H1 (cell line): Measurements from ENCODE around the gene ZNF620. TPM values are rescaled to one million over a fixed set of nuclear protein-coding genes. Genes with fewer than 3 reads are reported as not detected.

Source experiments
- CTCF ChIA-PET: fragments of 300-600 bp; sonication (Branson Sonifier 250); formaldehyde crosslinking; loops from one replicate; lab custom pipeline; 2021; ENCODE audit not compliant: partially characterized antibody; lab: Charles Lee
- POLR2A ChIA-PET: fragments of 300-600 bp; sonication (Branson Sonifier 250); formaldehyde crosslinking; loops from one replicate; lab custom pipeline; 2021; ENCODE audit warnings: inconsistent platforms; ENCODE audit not compliant: partially characterized antibody; lab: Charles Lee
- DNase-seq, 2 experiments: peaks; one replicate each; pipeline versions ENCODE4 v3.0.0 to v3.0.0-alpha.2; 2010 to 2022; ENCODE audit warnings: low spot score in 2 of 2, low read depth in 1 of 2, mixed read lengths in 1 of 2
- FAIRE-seq: peaks from 2 replicates; lab custom pipeline; 2011; peaks lifted over from hg19 to GRCh38; lab: Jason Lieb, UNC
- H2AFZ ChIP-seq: 2 replicates; pipeline ENCODE4 v1.8.1; 2012; ENCODE audit warnings: low read length, inconsistent platforms
- H2AK5ac ChIP-seq: 2 replicates; pipeline ENCODE4 v1.6.1; 2013; ENCODE audit warnings: low read depth, low read length
- H2BK120ac ChIP-seq: replicated peaks from 2 replicates; pipeline ENCODE3; 2013; ENCODE audit warnings: low read depth, low read length, inconsistent platforms
- H2BK12ac ChIP-seq: 2 replicates; pipeline ENCODE4 v1.6.1; 2013; ENCODE audit warnings: low read depth, low read length
- H2BK15ac ChIP-seq: 2 replicates; pipeline ENCODE4 v1.6.1; 2013; ENCODE audit warnings: low read length
- H2BK20ac ChIP-seq: 2 replicates; pipeline ENCODE4 v1.6.1; 2013; ENCODE audit warnings: low read length
- H2BK5ac ChIP-seq: 2 replicates; pipeline ENCODE4 v1.6.1; 2013; ENCODE audit warnings: low read depth, low read length
- H3K14ac ChIP-seq: 2 replicates; pipeline ENCODE4 v1.6.1; 2013; ENCODE audit warnings: inconsistent platforms; ENCODE audit not compliant: insufficient read length
- H3K18ac ChIP-seq: 2 replicates; pipeline ENCODE4 v1.6.1; 2013; ENCODE audit warnings: low read length; ENCODE audit errors: extremely low read depth
- H3K23ac ChIP-seq: 2 replicates; pipeline ENCODE4 v1.6.1; 2013; ENCODE audit warnings: inconsistent platforms; ENCODE audit not compliant: insufficient read length
- H3K23me2 ChIP-seq: 2 replicates; pipeline ENCODE4 v1.6.1; 2013; ENCODE audit warnings: low read depth, low read length
- H3K27ac ChIP-seq: 2 replicates; pipeline ENCODE4 v1.6.1; 2011; ENCODE audit warnings: low read depth, low read length, inconsistent platforms
- H3K27me3 ChIP-seq, 4 experiments: replicated peaks in 1 of 4; 1 replicate in 1 of 4; 2 replicates in 3 of 4; pipeline versions ENCODE4 v1.6.1 to v1.8.1; 2011 to 2013; ENCODE audit warnings: low read length in 3 of 4, mild to moderate bottlenecking in 3 of 4, inconsistent platforms in 2 of 4, mixed read lengths in 2 of 4, moderate library complexity in 1 of 4; ENCODE audit not compliant: control insufficient read depth in 3 of 4, insufficient read depth in 3 of 4; ENCODE audit errors: extremely low read depth in 1 of 4
- H3K36me3 ChIP-seq, 4 experiments: 2 replicates each; pipeline versions ENCODE4 v1.6.1 to v1.8.1; 2011 to 2013; ENCODE audit warnings: mild to moderate bottlenecking in 4 of 4, low read length in 3 of 4, moderate library complexity in 2 of 4, control low read depth in 1 of 4, inconsistent platforms in 1 of 4; ENCODE audit not compliant: insufficient read depth in 4 of 4, control insufficient read depth in 2 of 4
- H3K4ac ChIP-seq: replicated peaks from 2 replicates; pipeline ENCODE3; 2013; ENCODE audit warnings: low read length, low read depth, mixed read lengths, inconsistent platforms; ENCODE audit not compliant: insufficient read length
- H3K4me1 ChIP-seq, 4 experiments: replicated peaks in 1 of 4; 1 replicate in 1 of 4; 2 replicates in 3 of 4; pipeline versions ENCODE4 v1.6.1 to v1.8.1; 2011 to 2013; ENCODE audit warnings: low read length in 3 of 4, inconsistent platforms in 2 of 4, mixed read lengths in 1 of 4; ENCODE audit not compliant: insufficient read depth in 4 of 4, control insufficient read depth in 3 of 4
- H3K4me2 ChIP-seq, 2 experiments: 2 replicates each; pipeline versions ENCODE4 v1.6.1 to v1.8.1; 2011 to 2013; ENCODE audit warnings: low read depth in 2 of 2, low read length in 2 of 2, control low read depth in 1 of 2, inconsistent platforms in 1 of 2, mild to moderate bottlenecking in 1 of 2; ENCODE audit not compliant: insufficient read depth in 1 of 2
- H3K4me3 ChIP-seq, 4 experiments: fragments of 200-600, 300-600 bp in 1 of 4; sonication (generic), shearing (Covaris generic), sonication (Bioruptor Twin) in 1 of 4; 2 replicates each; pipeline versions ENCODE4 v1.5.1 to v1.8.1; 2011 to 2016; ENCODE audit warnings: low read length in 4 of 4, low read depth in 3 of 4, control low read depth in 2 of 4, inconsistent platforms in 2 of 4, mild to moderate bottlenecking in 2 of 4, mixed read lengths in 1 of 4, moderate library complexity in 1 of 4; ENCODE audit not compliant: insufficient read depth in 2 of 4; ENCODE audit errors: extremely low read depth in 1 of 4
- H3K56ac ChIP-seq: replicated peaks from 2 replicates; pipeline ENCODE3; 2013; ENCODE audit warnings: low read depth, mild to moderate bottlenecking, mixed read lengths, low read length, inconsistent platforms; ENCODE audit not compliant: insufficient read length
- H3K79me1 ChIP-seq: 2 replicates; pipeline ENCODE4 v1.6.1; 2013; ENCODE audit warnings: low read depth, low read length, control low read depth
- H3K79me2 ChIP-seq, 2 experiments: 2 replicates each; pipeline versions ENCODE4 v1.6.1 to v1.8.1; 2012 to 2013; ENCODE audit warnings: low read length in 2 of 2, mild to moderate bottlenecking in 2 of 2, inconsistent platforms in 1 of 2; ENCODE audit not compliant: insufficient read depth in 2 of 2, control insufficient read depth in 1 of 2
- H3K9ac ChIP-seq, 4 experiments: replicated peaks in 1 of 4; 1 replicate in 1 of 4; 2 replicates in 3 of 4; pipeline versions ENCODE4 v1.6.1 to v1.8.1; 2011 to 2013; ENCODE audit warnings: low read depth in 3 of 4, low read length in 3 of 4, control low read depth in 2 of 4, mild to moderate bottlenecking in 2 of 4, moderate library complexity in 2 of 4, inconsistent platforms in 1 of 4; ENCODE audit errors: extremely low read depth in 1 of 4
- H3K9me3 ChIP-seq, 2 experiments: 2 replicates each; pipeline versions ENCODE4 v1.6.1 to v1.8.1; 2012 to 2013; ENCODE audit warnings: mild to moderate bottlenecking in 2 of 2, moderate library complexity in 2 of 2, control low read depth in 1 of 2, inconsistent platforms in 1 of 2, low read depth in 1 of 2, low read length in 1 of 2, mixed read lengths in 1 of 2; ENCODE audit not compliant: insufficient read depth in 2 of 2
- H4K20me1 ChIP-seq, 2 experiments: replicated peaks in 1 of 2; 2 replicates each; pipeline versions ENCODE3 to v1.8.1; 2011 to 2013; ENCODE audit warnings: inconsistent platforms in 2 of 2, low read length in 2 of 2, mild to moderate bottlenecking in 1 of 2; ENCODE audit not compliant: insufficient read depth in 2 of 2, control insufficient read depth in 1 of 2
- H4K5ac ChIP-seq: 2 replicates; pipeline ENCODE4 v1.6.1; 2013; ENCODE audit warnings: low read length, low read depth, mixed read lengths, inconsistent platforms; ENCODE audit not compliant: insufficient read length
- H4K8ac ChIP-seq: 2 replicates; pipeline ENCODE4 v1.8.0; 2013; ENCODE audit warnings: mild to moderate bottlenecking, moderate library complexity, low read length, inconsistent platforms; ENCODE audit not compliant: insufficient read depth; ENCODE audit errors: extremely low read depth
- H4K91ac ChIP-seq: replicated peaks from 2 replicates; pipeline ENCODE3; 2013; ENCODE audit warnings: low read length, mixed read lengths, inconsistent platforms; ENCODE audit not compliant: insufficient read length
- ASH2L ChIP-seq: fragments of 200-600, 300-600 bp; sonication (generic); IDR thresholded peaks from one replicate; pipeline ENCODE4 v1.7.1; 2017; ENCODE audit warnings: low read length
- ATF3 ChIP-seq: IDR thresholded peaks from 2 replicates; pipeline ENCODE4 v1.6.1; 2011; ENCODE audit warnings: low read depth, mild to moderate bottlenecking, low read length; ENCODE audit not compliant: insufficient read depth
- EGR1 ChIP-seq: IDR thresholded peaks from 2 replicates; pipeline ENCODE4 v1.6.1; 2011; ENCODE audit warnings: low read depth, low read length, borderline replicate concordance
- GABPA ChIP-seq: IDR thresholded peaks from 2 replicates; pipeline ENCODE4 v1.6.1; 2011; ENCODE audit warnings: mild to moderate bottlenecking, low read length, moderate library complexity, borderline replicate concordance; ENCODE audit not compliant: insufficient read depth
- GTF2F1 ChIP-seq: IDR thresholded peaks from 2 replicates; pipeline ENCODE4 v1.6.1; 2012; ENCODE audit warnings: low read depth, low read length, improper control_type of control experiment, borderline replicate concordance
- JUN ChIP-seq: IDR thresholded peaks from 2 replicates; pipeline ENCODE4 v1.6.1; 2011; ENCODE audit warnings: low read depth, mild to moderate bottlenecking, improper control_type of control experiment, low read length
- KDM4A ChIP-seq: IDR thresholded peaks from one replicate; pipeline ENCODE4 v1.7.1; 2012; ENCODE audit warnings: low read depth, mild to moderate bottlenecking, moderate library complexity, low read length, inconsistent platforms; ENCODE audit not compliant: severe bottlenecking
- SIN3A ChIP-seq, 2 experiments: IDR thresholded peaks in 1 of 2; conservative IDR thresholded peaks in 1 of 2; 2 replicates each; pipeline ENCODE4 v1.6.1; 2011 to 2012; ENCODE audit warnings: low read length in 2 of 2, improper control_type of control experiment in 1 of 2, low read depth in 1 of 2, mild to moderate bottlenecking in 1 of 2
- TEAD4 ChIP-seq: IDR thresholded peaks from 2 replicates; pipeline ENCODE4 v1.6.1; 2012; ENCODE audit warnings: low read depth, low read length, inconsistent platforms, mixed read lengths
- USF2 ChIP-seq: IDR thresholded peaks from 2 replicates; pipeline ENCODE4 v1.6.1; 2011; ENCODE audit warnings: low read length, improper control_type of control experiment
- WGBS, 2 experiments: shearing (Covaris generic) in 1 of 2; methylation state at CpG; one replicate each; pipeline versions ENCODE4 v1.1.6 to v1.1.7; 2013 to 2015; ENCODE audit warnings: low lambda C conversion rate in 2 of 2, mixed read lengths in 2 of 2, inconsistent platforms in 1 of 2, low coverage in 1 of 2, missing lambda C conversion rate in 1 of 2; ENCODE audit not compliant: insufficient replicate concordance in 2 of 2, insufficient coverage in 1 of 2, insufficient read length in 1 of 2; ENCODE audit errors: extremely low coverage in 1 of 2, missing lambda C conversion rate in 1 of 2; 5-methylcytosine and 5-hydroxymethylcytosine counted together
- polyA plus RNA-seq, 7 experiments: library from polyadenylated mRNA; depleted of rRNA in 3 of 7; stranded (reverse) in 5 of 7; unstranded in 2 of 7; fragments of >200 nt in 5 of 7; fragments of 200-250 nt in 2 of 7; gene quantifications; 1 replicate in 5 of 7; 2 replicates in 1 of 7; 4 replicates in 1 of 7; pipeline versions ENCODE4 v1.2.1 to v1.2.3, GENCODE V29; 2011 to 2013; ENCODE audit warnings: missing spikeins in 2 of 7, mixed read lengths in 2 of 7
- total RNA-seq: library from RNA; stranded (reverse); fragmentation: NEBNext Ultra II Directional; extraction: Animal tissue kit (Norgen Biotek cat#: 25700); gene quantifications from 2 replicates; pipeline ENCODE4 v1.2.1, GENCODE V29; 2021

The ZNF620 gene
- total and polyA plus RNA-seq, 2 of the 8 experiments (the other 6 are each of a cell fraction or from before 2014, with no cell fraction given) = 5.1 to 20.2 TPM

GRCh38 chr3:40458473-40458872, 47.4 kb upstream of the ZNF620 start:
- peaks cover 5 to 8% of the 10 kb centered on the region in 2 experiments for H4K20me1 ChIP-seq
- no peaks in the 10 kb centered on the region for H3K27me3 ChIP-seq
- 78% methylated on average over 4 of the region's 4 CpGs; no CpG with 5 or more reads in 1 of the 2 experiments for WGBS, 2 experiments
- H3K23ac ChIP-seq = no peak overlapping the region
- no peaks in the 10 kb centered on the region for H3K9me3 ChIP-seq
- H3K4ac ChIP-seq = no peak overlapping the region
- no peak overlapping the region for H3K56ac ChIP-seq
- H3K79me2 ChIP-seq = peaks cover 6 to 30% of the 10 kb centered on the region in 2 experiments
- peaks cover 20 to 57% (median 47%) of the 10 kb centered on the region in 4 experiments for H3K36me3 ChIP-seq
- no peak overlapping the region for H2AFZ ChIP-seq
- H2BK15ac ChIP-seq = no peak overlapping the region
- no peak overlapping the region for H2BK120ac ChIP-seq
- ChIA-PET POLR2A (interaction anchor here (1.5 to 6.4 kb wide), 14 partner anchors 11 to 130 kb away, joined by 3 to 64 read pairs (median 14); partner anchors contain the start of genes ENTPD3, ZNF619, ZNF620 and ZNF621), CTCF (interaction anchor here (1.7 kb wide), 1 partner anchor 130 kb away, joined by 5 read pairs; no protein-coding TSS in a partner anchor)
- H3K4me3 ChIP-seq = peak overlapping the region; percentile 78 to 99 (median 93)
- H4K5ac ChIP-seq = no peak overlapping the region
- FAIRE-seq (no peak), DNase-seq (no peak)
- no peak overlapping the region for H2BK5ac ChIP-seq
- peaks cover 4% of the 10 kb centered on the region; the same call in 1 of the 2 replicates for H3K79me1 ChIP-seq
- no peak overlapping the region for H3K18ac ChIP-seq
- TF ChIP-seq GABPA (no peak), SIN3A (conservative IDR thresholded peaks at IDR 0.05 in 1 of 2, IDR thresholded peaks at IDR 0.05 in 1 of 2; ENCODE audit: low read depth in 1 of 2, low read length in 2 of 2) (no peak), ATF3 (no peak), GTF2F1 (no peak), USF2 (no peak), ASH2L (no peak), JUN (no peak), EGR1 (no peak), KDM4A (no peak), TEAD4 (no peak)
- H2BK12ac ChIP-seq = no peak overlapping the region
- no peak overlapping the region for H4K91ac ChIP-seq
- H3K14ac ChIP-seq = no peak overlapping the region
- H3K4me2 ChIP-seq = peak overlapping the region; percentile 75 to 81
- H3K9ac ChIP-seq = peak overlapping the region in 3 of 4 experiments; percentile 14 to 99 (median 98); a peak in 4 of 7 replicates
- H3K23me2 ChIP-seq = peaks cover 5% of the 10 kb centered on the region
- no peak overlapping the region for H2BK20ac ChIP-seq
- H3K27ac ChIP-seq = no peak overlapping the region; the same call in 1 of the 2 replicates
- no peak overlapping the region for H2AK5ac ChIP-seq
- H3K4me1 ChIP-seq = peaks cover 0 to 6% (median 4%) of the 10 kb centered on the region in 4 experiments; a peak in 5 of 7 replicates
- no peak overlapping the region for H4K8ac ChIP-seq
